Upper lobe of left lung (tissue), 6 donors: Measurements from ENCODE around the gene NME8. TPM values are rescaled to one million over a fixed set of nuclear protein-coding genes. Genes with fewer than 3 reads are reported as not detected.

Experiments used
- ATAC-seq, 2 donors: fragments of 200-7000 bp; cut with Tn5 transposase; one replicate each; pipeline ENCODE4 v1.9.1; 2022; ENCODE audit warnings: mild to moderate bottlenecking in 2 of 2, moderate library complexity in 2 of 2; ENCODE audit not compliant: low FRiP score in 2 of 2
- DNase-seq, 2 donors: peaks; one replicate each; pipeline ENCODE4 v3.0.0-alpha.2; 2019 to 2020
- H3K27ac ChIP-seq, 4 donors: fragments of 200-600 bp; sonication (generic); one replicate each; pipeline ENCODE4 v1.5.1; 2016 to 2019
- H3K27me3 ChIP-seq, 4 donors: fragments of 200-600 bp; sonication (generic); one replicate each; pipeline ENCODE4 v1.5.1; 2017 to 2019
- H3K36me3 ChIP-seq, 4 donors: fragments of 200-600 bp; sonication (generic); one replicate each; pipeline ENCODE4 v1.5.1; 2016 to 2019
- H3K4me1 ChIP-seq, 4 donors: fragments of 200-600 bp; sonication (generic); one replicate each; pipeline ENCODE4 v1.5.1; 2018 to 2019
- H3K4me3 ChIP-seq, 4 donors: fragments of 200-600 bp; sonication (generic); one replicate each; pipeline ENCODE4 v1.5.1; 2017 to 2019; ENCODE audit warnings: mild to moderate bottlenecking in 2 of 4, moderate library complexity in 1 of 4
- H3K9me3 ChIP-seq, 4 donors: fragments of 200-600 bp; sonication (generic); one replicate each; pipeline ENCODE4 v1.5.1; 2018 to 2019
- EP300 ChIP-seq, 4 donors: sonication (generic); formaldehyde crosslinking; IDR thresholded peaks; one replicate each; pipeline ENCODE4 v1.5.1; 2017; ENCODE audit warnings: antibody characterized with exemption in 4 of 4, control low read depth in 2 of 4
- POLR2A ChIP-seq, 4 donors: fragments of 450-650 bp; IDR thresholded peaks; one replicate each; pipeline ENCODE4 v1.5.1; 2016 to 2017; ENCODE audit warnings: antibody characterized with exemption in 4 of 4, mild to moderate bottlenecking in 2 of 4
- POLR2AphosphoS5 ChIP-seq, 2 donors: sonication (generic); formaldehyde crosslinking; IDR thresholded peaks; one replicate each; pipeline ENCODE4 v1.5.1; 2017; ENCODE audit warnings: antibody characterized with exemption in 2 of 2
- WGBS, 2 donors: methylation state at CpG; one replicate each; pipeline ENCODE4 v1.1.5; 2017 to 2018; 5-methylcytosine and 5-hydroxymethylcytosine counted together
- total RNA-seq, 6 donors: library from RNA; depleted of rRNA in 4 of 6; stranded (reverse); fragments of >200 nt in 4 of 6; gene quantifications; one replicate each; pipeline versions ENCODE4 v1.1.0 to v1.2.1, GENCODE V29; 2016 to 2021
- TF ChIP-seq, protein P1 (sequence below), 6 experiments: fragments of 450-650 bp in 4 of 6; fragments of 200-600 bp in 2 of 6; sonication (generic) in 2 of 6; IDR thresholded peaks; one replicate each; pipeline ENCODE4 v1.5.1; 2016 to 2019; ENCODE audit warnings: antibody characterized with exemption in 6 of 6
- donor health status: DM: no; HTN: no; CAD: no; lungs with moderate emphysema.
- donor health status: DM: no; HTN: yes; CAD: no; lungs with severe emphysema.

The NME8 gene
- total RNA-seq, 6 donors from 2014 or later, result 0.91 to 6.3 (median 1.1) TPM; not detected in 2

DNA sequence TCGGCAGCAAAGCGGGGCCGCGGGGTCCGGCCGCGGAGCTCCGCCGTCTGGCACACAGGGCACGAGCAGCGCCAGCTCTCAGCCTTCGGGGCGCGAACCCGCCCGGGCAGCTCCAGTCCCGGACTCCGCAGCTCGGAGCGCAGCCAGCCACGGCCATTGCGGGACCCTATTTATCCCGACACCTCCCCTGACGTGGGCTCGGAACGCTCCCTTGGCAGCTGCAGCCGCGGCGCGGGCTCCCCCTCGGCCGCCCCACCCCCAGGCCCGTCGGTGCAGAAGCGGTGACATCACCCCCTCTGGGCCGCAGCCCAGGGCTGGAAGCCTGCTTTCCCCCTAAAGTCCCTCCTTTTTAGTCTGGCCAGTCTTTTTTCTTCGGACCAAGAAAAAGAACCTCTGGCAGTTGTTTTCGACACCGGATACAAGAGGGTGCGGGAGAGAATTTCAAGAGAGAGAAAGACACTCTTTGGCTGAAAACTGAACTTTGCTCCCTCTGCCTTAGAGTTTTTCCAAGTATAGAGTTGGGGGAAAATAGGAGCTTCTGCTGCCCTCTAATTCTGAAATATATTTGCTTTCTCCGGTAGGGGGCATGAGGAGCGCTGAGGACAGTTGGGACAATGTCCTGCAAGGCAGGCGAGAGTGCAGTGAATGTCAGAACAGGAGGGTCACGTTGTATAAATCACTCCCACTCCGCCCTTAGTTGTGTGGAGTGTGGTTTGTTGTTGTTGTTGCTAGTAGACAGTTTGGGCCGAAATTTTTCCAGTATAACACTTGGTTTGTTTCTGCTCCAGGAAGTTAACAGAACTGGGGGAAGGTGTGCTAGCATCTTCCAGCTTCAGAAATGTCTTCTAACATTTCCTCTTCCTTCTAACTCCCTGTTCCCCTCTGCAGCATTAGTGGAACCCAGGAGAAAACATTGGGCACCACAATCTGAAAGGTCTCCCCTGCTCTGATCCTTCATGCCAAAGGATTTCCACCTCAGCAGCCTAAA is 68.6 kb downstream of the NME8 start, which contains the start of gene SFRP4:
Gene SFRP4, minus strand, starts transcription at position 145 of the 988 bp plus-strand sequence. CDS start 280 bp downstream, outside the sequence.
- TF ChIP-seq POLR2A (IDR thresholded peaks at IDR 0.05) (no peak), POLR2AphosphoS5 (IDR thresholded peaks at IDR 0.05) (no peak), EP300 (IDR thresholded peaks at IDR 0.05) (no peak)
- TF ChIP-seq, protein P1, sequence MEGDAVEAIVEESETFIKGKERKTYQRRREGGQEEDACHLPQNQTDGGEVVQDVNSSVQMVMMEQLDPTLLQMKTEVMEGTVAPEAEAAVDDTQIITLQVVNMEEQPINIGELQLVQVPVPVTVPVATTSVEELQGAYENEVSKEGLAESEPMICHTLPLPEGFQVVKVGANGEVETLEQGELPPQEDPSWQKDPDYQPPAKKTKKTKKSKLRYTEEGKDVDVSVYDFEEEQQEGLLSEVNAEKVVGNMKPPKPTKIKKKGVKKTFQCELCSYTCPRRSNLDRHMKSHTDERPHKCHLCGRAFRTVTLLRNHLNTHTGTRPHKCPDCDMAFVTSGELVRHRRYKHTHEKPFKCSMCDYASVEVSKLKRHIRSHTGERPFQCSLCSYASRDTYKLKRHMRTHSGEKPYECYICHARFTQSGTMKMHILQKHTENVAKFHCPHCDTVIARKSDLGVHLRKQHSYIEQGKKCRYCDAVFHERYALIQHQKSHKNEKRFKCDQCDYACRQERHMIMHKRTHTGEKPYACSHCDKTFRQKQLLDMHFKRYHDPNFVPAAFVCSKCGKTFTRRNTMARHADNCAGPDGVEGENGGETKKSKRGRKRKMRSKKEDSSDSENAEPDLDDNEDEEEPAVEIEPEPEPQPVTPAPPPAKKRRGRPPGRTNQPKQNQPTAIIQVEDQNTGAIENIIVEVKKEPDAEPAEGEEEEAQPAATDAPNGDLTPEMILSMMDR (IDR thresholded peaks at IDR 0.05), result peak; percentile 25 to 68 (median 48)
- peak within 1 kb of the TSS; percentile 19 to 70 (median 32) for H3K27ac ChIP-seq
- H3K4me3 ChIP-seq, result peak within 1 kb of the TSS; percentile 36 to 60 (median 58)
- H3K4me1 ChIP-seq, result peaks cover 16 to 39% (median 30%) of the 10 kb centered on the region in 4 donors
- peaks cover 0 to 5% (median 0%) of the 10 kb centered on the region in 4 donors for H3K27me3 ChIP-seq
- H3K9me3 ChIP-seq, result no peaks in the 10 kb centered on the region
- peak; percentile 79 to 88 for ATAC-seq
- DNase-seq, result peak; percentile 47 to 91
- WGBS, 2 donors, result 1 to 3% methylated on average over 20 to 35 of the region's 46 CpGs
- H3K36me3 ChIP-seq, result no peaks in the 10 kb centered on the region

DNA sequence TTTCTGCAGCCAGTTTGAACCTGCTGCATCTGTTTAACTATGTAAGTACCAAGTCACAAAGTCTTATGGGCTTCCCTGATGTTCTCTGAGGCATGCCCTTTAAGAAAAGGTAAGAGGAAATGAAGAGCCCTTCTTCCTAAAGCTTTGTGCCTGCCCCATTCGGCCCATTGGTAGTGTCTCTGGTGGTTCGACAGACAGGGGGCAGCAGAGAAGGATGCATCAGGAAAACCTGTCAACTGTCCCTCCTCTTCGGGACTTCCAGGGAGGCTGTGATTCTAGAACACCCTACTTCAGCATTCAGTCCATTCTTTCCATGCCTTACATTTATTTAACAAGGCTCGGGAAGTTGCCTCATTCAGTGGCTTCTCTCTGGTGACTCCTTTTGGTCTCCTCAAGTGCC is 70.1 kb downstream of the NME8 start:
- TF ChIP-seq POLR2A (IDR thresholded peaks at IDR 0.05), result no peak
- H3K27ac ChIP-seq, result no peak overlapping the region
- no peak overlapping the region for H3K4me3 ChIP-seq
- H3K27me3 ChIP-seq, result peaks cover 0 to 5% (median 0%) of the 10 kb centered on the region in 4 donors
- H3K36me3 ChIP-seq, result no peaks in the 10 kb centered on the region
- no peaks in the 10 kb centered on the region for H3K9me3 ChIP-seq
- peaks cover 16 to 39% (median 30%) of the 10 kb centered on the region in 4 donors for H3K4me1 ChIP-seq
- ATAC-seq, result no peak
- no peak for DNase-seq
- 54 to 73% methylated on average over 4 of the region's 4 CpGs for WGBS, 2 donors

DNA sequence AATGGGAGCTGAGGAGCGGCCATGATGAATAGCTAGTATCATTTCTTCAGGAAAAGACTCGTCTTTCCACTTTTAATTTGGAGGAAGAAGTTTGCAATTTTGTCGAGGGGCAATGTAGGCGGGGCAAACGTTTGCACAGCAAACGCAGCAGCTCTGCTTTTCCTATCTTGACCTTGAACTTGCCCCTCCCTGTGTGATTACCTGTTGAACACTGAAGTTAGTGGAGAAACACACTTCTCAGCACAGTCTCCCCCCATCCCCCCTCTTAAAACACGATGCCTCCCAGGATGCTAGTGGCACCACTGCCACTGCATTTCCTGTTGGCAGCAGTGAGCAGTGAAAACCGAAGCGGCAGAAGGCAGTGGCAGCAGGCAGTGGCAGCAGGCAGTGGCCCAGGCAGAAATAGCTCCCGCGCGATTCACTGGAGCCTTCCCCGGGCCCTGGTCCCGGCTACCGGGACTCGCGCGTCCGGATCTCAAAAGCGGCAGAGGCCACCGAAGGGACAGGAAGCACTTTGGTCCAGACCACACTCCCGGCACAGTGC is 72.0 kb downstream of the NME8 start, which contains the start of gene EPDR1:
Gene EPDR1, plus strand, starts transcription at position 336 of the 544 bp plus-strand sequence. CDS start 300 bp downstream, outside the sequence.
- Histone ChIP-seq H3K27me3 (peaks cover 0 to 5% (median 0%) of the 10 kb centered on the region in 4 donors), H3K4me1 (peaks cover 16 to 37% (median 27%) of the 10 kb centered on the region in 4 donors), H3K27ac (peak within 1 kb of the TSS; percentile 86 to 93 (median 90)), H3K4me3 (peak within 1 kb of the TSS; percentile 61 to 81 (median 72)), H3K36me3 (no peaks in the 10 kb centered on the region), H3K9me3 (peaks cover 0 to 3% (median 1%) of the 10 kb centered on the region in 4 donors)
- TF ChIP-seq POLR2A (IDR thresholded peaks at IDR 0.05), result peak in 3 of 4 donors; percentile 23 to 73 (median 47)
- no peak for TF ChIP-seq EP300 (IDR thresholded peaks at IDR 0.05)
- TF ChIP-seq, protein P1 (IDR thresholded peaks at IDR 0.05), result peak in 5 of 6 experiments; percentile 28 to 79 (median 45)
- TF ChIP-seq POLR2AphosphoS5 (IDR thresholded peaks at IDR 0.05), result peak in 1 of 2 donors; percentile 73
- 8 to 10% methylated on average over 19 of the region's 22 CpGs for WGBS, 2 donors
- ATAC-seq, result peak; percentile 38 to 74
- peak in 1 of 2 donors; percentile 76 for DNase-seq

DNA sequence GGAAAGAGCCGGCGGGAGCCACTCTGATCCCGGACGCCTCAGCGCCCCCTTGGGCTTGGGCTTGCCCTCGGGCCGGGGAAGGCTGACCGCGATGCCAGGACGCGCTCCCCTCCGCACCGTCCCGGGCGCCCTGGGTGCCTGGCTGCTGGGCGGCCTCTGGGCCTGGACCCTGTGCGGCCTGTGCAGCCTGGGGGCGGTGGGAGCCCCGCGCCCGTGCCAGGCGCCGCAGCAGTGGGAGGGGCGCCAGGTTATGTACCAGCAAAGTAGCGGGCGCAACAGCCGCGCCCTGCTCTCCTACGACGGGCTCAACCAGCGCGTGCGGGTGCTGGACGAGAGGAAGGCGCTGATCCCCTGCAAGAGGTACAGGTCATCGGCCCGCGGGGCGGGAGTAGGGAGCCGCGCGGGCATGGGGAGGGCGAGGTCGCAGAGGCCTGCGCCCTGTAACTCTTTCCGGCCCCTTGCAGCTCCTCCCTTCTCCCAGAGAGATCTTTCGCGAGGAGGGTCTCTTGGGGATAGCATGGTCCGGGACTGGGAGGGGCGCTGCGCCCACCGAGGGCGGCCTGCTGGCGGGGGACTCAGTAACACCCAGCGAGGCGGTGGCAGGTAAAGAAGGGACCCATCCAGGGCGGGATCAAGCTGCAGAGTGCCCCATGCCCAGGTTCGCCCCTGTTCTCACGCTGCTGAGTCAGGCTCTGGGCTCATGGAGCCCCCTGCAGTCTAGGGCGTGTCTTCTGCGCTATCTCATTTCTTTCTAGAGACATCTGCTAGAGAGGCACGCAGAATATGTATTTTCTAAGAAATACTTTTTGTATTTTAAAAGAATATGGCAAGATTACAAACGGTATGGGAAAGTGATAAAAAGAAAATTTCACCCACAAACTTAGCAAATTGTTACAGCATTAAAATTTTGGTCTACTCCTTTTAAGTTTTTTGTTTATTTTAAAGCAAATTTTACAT is 72.7 kb downstream of the NME8 start:
- WGBS, 2 donors, result 1% methylated on average over 23 to 28 of the region's 63 CpGs
- ATAC-seq, result peak; percentile 69 to 87
- H3K27ac ChIP-seq, result peak overlapping the region; percentile 86 to 93 (median 90)

DNA sequence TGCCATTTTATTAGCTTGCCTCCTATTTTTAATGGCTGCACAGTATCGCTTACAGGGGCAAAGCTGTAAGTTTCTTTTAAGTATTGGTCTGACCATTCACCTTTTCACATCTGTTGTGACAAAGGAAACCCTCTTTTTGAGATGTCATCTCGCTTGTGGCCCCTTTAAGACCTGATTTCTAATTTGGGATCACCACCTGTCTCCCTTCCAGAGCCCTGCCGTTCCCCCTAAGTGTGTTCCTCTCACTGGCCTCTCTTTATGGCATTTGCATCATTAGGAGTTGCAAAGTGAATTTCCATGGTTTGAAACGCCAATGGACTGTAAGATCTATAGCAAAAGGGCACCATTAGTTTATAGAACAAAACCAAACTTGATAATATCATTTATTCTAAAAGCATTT is 73.5 kb downstream of the NME8 start:
- Histone ChIP-seq H3K36me3 (no peaks in the 10 kb centered on the region), H3K27ac (peak overlapping the region; percentile 86 to 93 (median 90))
- WGBS, 2 donors, result 50 to 57% methylated on average over 4 of the region's 4 CpGs

More for the DNA sequence above, 72.7 kb downstream of the NME8 start:
- TF ChIP-seq POLR2AphosphoS5 (IDR thresholded peaks at IDR 0.05) (no peak), POLR2A (IDR thresholded peaks at IDR 0.05) (peak in 1 of 4 donors; percentile 50)
- Histone ChIP-seq H3K27me3 (peaks cover 0 to 5% (median 0%) of the 10 kb centered on the region in 4 donors), H3K36me3 (no peaks in the 10 kb centered on the region), H3K9me3 (peaks cover 0 to 8% (median 2%) of the 10 kb centered on the region in 4 donors), H3K4me1 (peaks cover 11 to 30% (median 22%) of the 10 kb centered on the region in 4 donors), H3K4me3 (peak overlapping the region; percentile 61 to 81 (median 72))
- peak; percentile 70 to 89 for DNase-seq

More for the DNA sequence above, 73.5 kb downstream of the NME8 start:
- H3K4me3 ChIP-seq, result peak overlapping the region in 3 of 4 donors; percentile 61 to 81 (median 71)
- peaks cover 4 to 22% (median 14%) of the 10 kb centered on the region in 4 donors for H3K4me1 ChIP-seq
- no peak for ATAC-seq
- TF ChIP-seq EP300 (IDR thresholded peaks at IDR 0.05), result no peak
- TF ChIP-seq POLR2AphosphoS5 (IDR thresholded peaks at IDR 0.05), result no peak
- no peak for TF ChIP-seq POLR2A (IDR thresholded peaks at IDR 0.05)
- TF ChIP-seq, protein P1 (IDR thresholded peaks at IDR 0.05), result no peak
- DNase-seq, result no peak
- peaks cover 0 to 8% (median 2%) of the 10 kb centered on the region in 4 donors for H3K9me3 ChIP-seq
- peaks cover 0 to 2% (median 0%) of the 10 kb centered on the region in 4 donors for H3K27me3 ChIP-seq
